Right lobe of liver (tissue), 4 donors: ENCODE results near the gene PRR35.

Source experiments
- POLR2A ChIP-seq: fragments of 450-650 bp; IDR thresholded peaks from one replicate; pipeline ENCODE4 v1.6.1; 2017; ENCODE audit warnings: antibody characterized with exemption, mild to moderate bottlenecking
- TF ChIP-seq, protein P1 (sequence below), 4 donors: fragments of 200-600 bp in 3 of 4; fragments of 450-650 bp in 1 of 4; IDR thresholded peaks; one replicate each; pipeline versions ENCODE4 v1.5.1 to v1.8.0; 2016 to 2022; ENCODE audit warnings: antibody characterized with exemption in 4 of 4, mild to moderate bottlenecking in 2 of 4
- donor health status: DM: no; HTN: no; CAD: no.
- donor health status: DM: no; HTN: no; CAD: no.
- donor health status: DM: no; HTN: yes; CAD: no.

DNA sequence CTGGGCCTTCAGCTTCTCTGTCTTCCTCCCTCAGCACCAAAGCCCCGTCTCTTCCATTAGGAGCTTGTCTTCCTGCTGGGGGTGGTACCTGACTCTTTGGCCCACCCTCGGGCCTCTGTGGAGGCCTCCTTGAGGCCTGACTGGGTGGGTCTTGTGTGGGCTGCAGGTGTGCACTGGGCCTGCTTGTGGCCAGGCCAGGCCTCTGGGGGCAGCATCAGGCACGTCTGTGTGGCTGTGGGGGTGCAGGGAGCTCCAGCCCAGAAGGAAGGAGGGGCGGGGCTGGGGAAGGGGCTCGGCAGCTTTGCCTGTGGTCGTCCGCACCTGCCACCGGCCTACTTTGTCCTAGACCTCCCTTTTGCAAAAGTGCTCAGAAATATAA is 16.6 kb downstream of the PRR35 start:
- TF ChIP-seq, protein P1, sequence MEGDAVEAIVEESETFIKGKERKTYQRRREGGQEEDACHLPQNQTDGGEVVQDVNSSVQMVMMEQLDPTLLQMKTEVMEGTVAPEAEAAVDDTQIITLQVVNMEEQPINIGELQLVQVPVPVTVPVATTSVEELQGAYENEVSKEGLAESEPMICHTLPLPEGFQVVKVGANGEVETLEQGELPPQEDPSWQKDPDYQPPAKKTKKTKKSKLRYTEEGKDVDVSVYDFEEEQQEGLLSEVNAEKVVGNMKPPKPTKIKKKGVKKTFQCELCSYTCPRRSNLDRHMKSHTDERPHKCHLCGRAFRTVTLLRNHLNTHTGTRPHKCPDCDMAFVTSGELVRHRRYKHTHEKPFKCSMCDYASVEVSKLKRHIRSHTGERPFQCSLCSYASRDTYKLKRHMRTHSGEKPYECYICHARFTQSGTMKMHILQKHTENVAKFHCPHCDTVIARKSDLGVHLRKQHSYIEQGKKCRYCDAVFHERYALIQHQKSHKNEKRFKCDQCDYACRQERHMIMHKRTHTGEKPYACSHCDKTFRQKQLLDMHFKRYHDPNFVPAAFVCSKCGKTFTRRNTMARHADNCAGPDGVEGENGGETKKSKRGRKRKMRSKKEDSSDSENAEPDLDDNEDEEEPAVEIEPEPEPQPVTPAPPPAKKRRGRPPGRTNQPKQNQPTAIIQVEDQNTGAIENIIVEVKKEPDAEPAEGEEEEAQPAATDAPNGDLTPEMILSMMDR (IDR thresholded peaks at IDR 0.05) = no peak
- no peak for TF ChIP-seq POLR2A
